Lower leg skin (tissue), 4 donors: Measurements from ENCODE around the gene ICA1. TPM values are rescaled to one million over a fixed set of nuclear protein-coding genes. Genes with fewer than 3 reads are reported as not detected.

Source experiments
- DNase-seq, 2 donors: peaks; one replicate each; pipeline ENCODE4 v3.0.0-alpha.2; 2019; ENCODE audit warnings: low spot score in 2 of 2
- H3K4me3 ChIP-seq: fragments of 200-600 bp; sonication (generic); 2 replicates; pipeline ENCODE4 v1.5.1; 2017; ENCODE audit warnings: mild to moderate bottlenecking, low read depth; ENCODE audit not compliant: poor library complexity, severe bottlenecking
- POLR2A ChIP-seq, 2 donors: fragments of 450-650 bp; IDR thresholded peaks; one replicate each; pipeline ENCODE4 v1.6.1; 2016 to 2017; ENCODE audit warnings: antibody characterized with exemption in 2 of 2, mild to moderate bottlenecking in 1 of 2, moderate library complexity in 1 of 2
- WGBS, 2 donors: methylation state at CpG; one replicate each; pipeline ENCODE4 v1.1.5; 2018; 5-methylcytosine and 5-hydroxymethylcytosine counted together
- intact Hi-C: fragments of 100-400 bp; cut with DNase I; formaldehyde crosslinking; loops from one replicate; pipeline ENCODE4 v1.15.0; 2023; ENCODE audit warnings: low total_unique reads
- total RNA-seq, 4 donors: library from RNA; depleted of rRNA; stranded (reverse); fragments of >200 nt; gene quantifications; one replicate each; pipeline ENCODE4 v1.1.0, GENCODE V29; 2016
- TF ChIP-seq, protein P1 (sequence below), 3 donors: fragments of 450-650 bp; IDR thresholded peaks; one replicate each; pipeline ENCODE4 v1.5.1; 2016; ENCODE audit warnings: antibody characterized with exemption in 3 of 3, mild to moderate bottlenecking in 3 of 3, moderate library complexity in 2 of 3

Gene ICA1
- total RNA-seq, 4 donors from 2014 or later, result 12.8 to 33.6 (median 18.4) TPM

DNA sequence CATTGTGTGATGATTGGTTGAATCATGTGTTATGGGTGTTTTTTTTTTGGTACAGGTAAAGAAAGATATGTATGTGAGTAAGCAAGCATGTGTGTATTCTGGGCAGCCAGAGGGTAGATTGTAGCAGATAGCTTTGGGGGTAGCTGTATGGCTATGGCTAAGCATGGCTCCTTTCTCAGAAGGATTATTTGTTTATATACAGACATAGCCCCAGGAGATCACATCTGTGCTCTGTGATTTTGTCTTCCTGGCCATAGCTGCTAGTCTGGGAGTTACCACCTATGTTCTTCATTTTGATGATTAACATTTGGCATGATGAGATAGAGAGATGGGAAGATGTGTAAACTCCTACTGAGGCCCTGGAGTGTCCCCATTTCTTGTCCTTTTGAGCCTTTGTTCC is 23.2 kb upstream of the ICA1 start:
- H3K4me3 ChIP-seq, result no peak overlapping the region
- no peak for DNase-seq
- intact Hi-C loops, result no loop called here
- TF ChIP-seq, protein P1, sequence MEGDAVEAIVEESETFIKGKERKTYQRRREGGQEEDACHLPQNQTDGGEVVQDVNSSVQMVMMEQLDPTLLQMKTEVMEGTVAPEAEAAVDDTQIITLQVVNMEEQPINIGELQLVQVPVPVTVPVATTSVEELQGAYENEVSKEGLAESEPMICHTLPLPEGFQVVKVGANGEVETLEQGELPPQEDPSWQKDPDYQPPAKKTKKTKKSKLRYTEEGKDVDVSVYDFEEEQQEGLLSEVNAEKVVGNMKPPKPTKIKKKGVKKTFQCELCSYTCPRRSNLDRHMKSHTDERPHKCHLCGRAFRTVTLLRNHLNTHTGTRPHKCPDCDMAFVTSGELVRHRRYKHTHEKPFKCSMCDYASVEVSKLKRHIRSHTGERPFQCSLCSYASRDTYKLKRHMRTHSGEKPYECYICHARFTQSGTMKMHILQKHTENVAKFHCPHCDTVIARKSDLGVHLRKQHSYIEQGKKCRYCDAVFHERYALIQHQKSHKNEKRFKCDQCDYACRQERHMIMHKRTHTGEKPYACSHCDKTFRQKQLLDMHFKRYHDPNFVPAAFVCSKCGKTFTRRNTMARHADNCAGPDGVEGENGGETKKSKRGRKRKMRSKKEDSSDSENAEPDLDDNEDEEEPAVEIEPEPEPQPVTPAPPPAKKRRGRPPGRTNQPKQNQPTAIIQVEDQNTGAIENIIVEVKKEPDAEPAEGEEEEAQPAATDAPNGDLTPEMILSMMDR (IDR thresholded peaks at IDR 0.05), result no peak
- TF ChIP-seq POLR2A (IDR thresholded peaks at IDR 0.05), result no peak

DNA sequence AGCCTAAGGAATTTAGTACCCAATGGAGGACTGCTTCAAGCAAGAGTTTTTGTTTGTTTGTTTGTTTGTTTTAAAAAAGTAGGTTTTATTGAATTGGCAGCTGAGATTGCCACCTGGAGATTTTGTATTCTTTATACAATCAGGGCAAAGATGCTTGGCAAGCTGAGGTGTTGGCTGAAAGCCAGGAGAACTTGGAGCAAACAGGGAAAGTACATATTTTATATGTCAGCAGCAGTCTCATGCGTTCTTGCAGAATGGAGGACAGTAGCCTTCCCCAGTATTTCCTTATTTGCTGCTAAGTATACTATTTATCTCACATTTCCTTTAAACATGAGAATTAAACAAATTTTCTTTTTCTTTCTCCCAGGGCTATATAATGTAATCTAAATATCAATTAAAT is 22.6 kb upstream of the ICA1 start:
- H3K4me3 ChIP-seq, result no peak overlapping the region
- DNase-seq, result peak in 1 of 2 donors; percentile 28
- intact Hi-C loops, result no loop called here
- TF ChIP-seq, protein P1 (IDR thresholded peaks at IDR 0.05), result no peak
- no peak for TF ChIP-seq POLR2A (IDR thresholded peaks at IDR 0.05)
- WGBS, 2 donors, result 38 to 57% methylated on average over 1 of the region's 1 CpG

DNA sequence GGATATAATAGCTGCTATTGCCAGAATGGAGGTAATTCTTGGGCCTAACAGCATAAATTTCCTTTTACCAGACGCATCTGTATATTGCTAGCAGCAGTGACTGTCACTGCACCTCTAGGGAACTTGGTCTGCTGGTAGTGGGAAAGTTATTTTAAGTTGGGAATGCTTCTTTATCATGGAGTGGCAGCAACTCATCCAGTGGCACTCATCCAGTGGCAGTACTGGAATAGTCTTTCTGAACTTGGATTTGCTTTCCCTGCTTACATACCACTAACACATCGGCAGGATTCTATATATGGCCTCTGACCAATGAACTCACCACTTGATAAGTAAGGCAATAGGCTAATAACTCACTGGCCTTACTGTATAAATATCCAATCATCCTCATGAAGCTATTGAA is 22.0 kb upstream of the ICA1 start:
- TF ChIP-seq, protein P1 (IDR thresholded peaks at IDR 0.05), result no peak
- TF ChIP-seq POLR2A (IDR thresholded peaks at IDR 0.05), result no peak
- 51 to 56% methylated on average over 2 of the region's 2 CpGs for WGBS, 2 donors
- intact Hi-C loops, result no loop called here

DNA sequence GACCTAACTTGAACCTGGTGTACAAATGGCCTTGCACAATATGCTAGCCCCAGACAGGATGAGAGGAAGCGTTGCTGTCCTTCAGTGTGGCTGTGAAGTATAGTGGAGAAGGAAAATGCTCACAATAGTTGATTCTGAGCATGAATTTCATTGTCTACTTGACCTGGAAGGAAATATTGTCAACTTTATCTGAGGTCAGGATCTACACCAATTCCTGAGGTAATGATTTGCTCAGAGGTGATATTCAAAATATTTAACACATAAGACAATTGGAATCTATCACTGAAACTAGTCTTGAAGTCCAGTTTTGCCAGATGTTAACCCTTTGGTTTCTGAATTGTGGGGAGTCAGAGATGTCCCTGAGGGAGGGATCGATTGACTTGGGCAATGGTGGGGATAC is 20.9 kb upstream of the ICA1 start:
- WGBS, 2 donors, result 89 to 91% methylated on average over 2 of the region's 2 CpGs
- TF ChIP-seq POLR2A (IDR thresholded peaks at IDR 0.05), result no peak
- TF ChIP-seq, protein P1 (IDR thresholded peaks at IDR 0.05), result no peak
- intact Hi-C loops, result no loop called here
- H3K4me3 ChIP-seq, result no peak overlapping the region
- DNase-seq, result no peak

More for the DNA sequence above, 22.0 kb upstream of the ICA1 start:
- DNase-seq, result no peak
- H3K4me3 ChIP-seq, result no peak overlapping the region

DNA sequence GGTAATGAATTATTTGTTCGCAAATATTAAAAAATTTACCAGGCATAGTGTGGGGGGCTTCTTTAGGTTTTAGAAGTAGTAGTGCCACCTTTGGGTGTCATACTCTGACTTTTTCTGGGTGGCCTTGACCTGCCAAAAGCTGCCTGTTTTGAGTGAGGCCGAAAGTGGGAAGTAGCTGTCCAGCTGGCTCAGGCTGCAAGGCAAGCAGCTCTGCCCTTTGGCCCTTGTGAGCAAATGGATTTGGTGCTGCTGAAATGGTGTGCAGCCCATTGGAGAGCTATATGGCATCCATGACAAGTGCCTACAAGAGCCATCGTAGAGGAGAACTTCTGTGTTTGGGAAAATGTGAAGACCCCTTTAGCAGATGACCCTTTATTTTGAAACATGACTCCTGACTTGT is 20.2 kb upstream of the ICA1 start:
- DNase-seq, result no peak
- no peak overlapping the region for H3K4me3 ChIP-seq
- intact Hi-C loops, result no loop called here
- TF ChIP-seq POLR2A (IDR thresholded peaks at IDR 0.05), result no peak
- TF ChIP-seq, protein P1 (IDR thresholded peaks at IDR 0.05), result no peak
- 70 to 77% methylated on average over 3 of the region's 3 CpGs for WGBS, 2 donors

DNA sequence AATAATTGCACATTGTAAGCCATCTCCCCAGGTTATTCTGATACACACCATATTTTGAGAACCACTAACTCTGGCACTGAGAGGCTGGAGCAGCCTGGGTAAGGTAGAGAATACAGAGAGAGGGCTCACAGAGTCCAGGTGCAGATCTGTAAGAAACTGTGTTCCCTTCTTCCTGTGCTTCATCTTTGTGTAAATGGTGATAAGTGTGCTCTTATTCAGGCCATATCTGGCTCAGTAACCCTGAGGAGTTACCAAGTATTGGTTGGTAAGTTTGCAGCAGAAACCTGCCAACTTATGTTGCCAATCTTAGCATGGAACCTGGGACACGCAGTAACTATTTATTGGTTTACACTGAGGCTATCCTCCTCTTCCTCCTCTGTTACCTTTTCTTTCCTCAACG is 16.2 kb upstream of the ICA1 start:
- H3K4me3 ChIP-seq, result no peak overlapping the region
- DNase-seq, result no peak
- WGBS, 2 donors, result 47 to 71% methylated on average over 2 of the region's 2 CpGs
- TF ChIP-seq, protein P1 (IDR thresholded peaks at IDR 0.05), result no peak
- no peak for TF ChIP-seq POLR2A (IDR thresholded peaks at IDR 0.05)
- intact Hi-C loops, result no loop called here
